Stomach (tissue), 9 donors: Measurements from ENCODE around the gene MPP3. TPM values are rescaled to one million over a fixed set of nuclear protein-coding genes. Genes with fewer than 3 reads are reported as not detected.
A peak's percentile ranks its signal among the peaks of the same experiment; 100 is the strongest.

Source experiments
- DNase-seq, 2 donors: peaks; one replicate each; pipeline versions ENCODE4 v3.0.0 to v3.0.0-alpha.2; 2013 to 2019
- H3K27ac ChIP-seq, 5 donors: fragments of 200-600 bp in 4 of 5; sonication (generic) in 4 of 5; one replicate each; pipeline ENCODE4 v1.5.1; 2013 to 2019; ENCODE audit warnings: mild to moderate bottlenecking in 1 of 5, moderate library complexity in 1 of 5
- H3K27me3 ChIP-seq, 3 donors: fragments of 200-600 bp; sonication (generic); one replicate each; pipeline ENCODE4 v1.5.1; 2017 to 2019; ENCODE audit warnings: mixed run types in 1 of 3
- H3K36me3 ChIP-seq, 4 donors: fragments of 200-600 bp; sonication (generic); 1 replicate in 3 of 4; 2 replicates in 1 of 4; pipeline ENCODE4 v1.5.1; 2016 to 2019
- H3K4me1 ChIP-seq, 4 donors: fragments of 200-600 bp; sonication (generic); one replicate each; pipeline ENCODE4 v1.5.1; 2016 to 2019
- H3K4me3 ChIP-seq, 4 donors: fragments of 200-600 bp; sonication (generic) in 3 of 4; one replicate each; pipeline ENCODE4 v1.5.1; 2016 to 2019; ENCODE audit warnings: mild to moderate bottlenecking in 1 of 4
- H3K9me3 ChIP-seq, 4 donors: fragments of 200-600 bp; sonication (generic); one replicate each; pipeline ENCODE4 v1.5.1; 2016 to 2019
- EP300 ChIP-seq: sonication (generic); formaldehyde crosslinking; IDR thresholded peaks from one replicate; pipeline ENCODE4 v1.6.1; 2017; ENCODE audit warnings: antibody characterized with exemption
- POLR2A ChIP-seq, 4 donors: fragments of 450-650 bp; IDR thresholded peaks; one replicate each; pipeline ENCODE4 v1.6.1; 2016; ENCODE audit warnings: antibody characterized with exemption in 4 of 4, control low read depth in 2 of 4, mild to moderate bottlenecking in 1 of 4, moderate library complexity in 1 of 4
- POLR2AphosphoS5 ChIP-seq, 3 donors: sonication (generic); formaldehyde crosslinking; IDR thresholded peaks; one replicate each; pipeline ENCODE4 v1.6.1; 2016; ENCODE audit warnings: antibody characterized with exemption in 3 of 3
- WGBS, 5 donors: extraction: QIAGEN DNeasy Blood & Tissue Kit in 3 of 5; methylation state at CpG; one replicate each; pipeline versions ENCODE4 v1.1.5 to v1.1.7; 2013 to 2018; 5-methylcytosine and 5-hydroxymethylcytosine counted together
- intact Hi-C: fragments of 100-400 bp; cut with DNase I; formaldehyde crosslinking; loops from one replicate; pipeline ENCODE4 v1.15.1; 2023; ENCODE audit warnings: low total_unique reads
- polyA plus RNA-seq, 3 donors: library from polyadenylated mRNA; stranded (reverse); fragments of 200-250 nt; gene quantifications; one replicate each; pipeline ENCODE4 v1.2.3, GENCODE V29; 2013
- total RNA-seq, 5 donors: library from RNA; depleted of rRNA; stranded (reverse); fragments of >200 nt; gene quantifications; one replicate each; pipeline versions ENCODE4 v1.1.0 to v1.2.3, GENCODE V29; 2014 to 2016
- TF ChIP-seq, protein P1 (sequence below), 7 experiments: fragments of 450-650 bp in 4 of 7; fragments of 200-600 bp in 3 of 7; sonication (generic) in 3 of 7; IDR thresholded peaks; one replicate each; pipeline ENCODE4 v1.5.1; 2016 to 2019; ENCODE audit warnings: antibody characterized with exemption in 7 of 7, control low read depth in 2 of 7, mild to moderate bottlenecking in 1 of 7
- donor health status: healthy with polysubstance abuse.
- donor health status: Bipolar disorder and iron deficiency.
- donor health status: healthy.

The MPP3 gene
- total and polyA plus RNA-seq, 8 donors = 0.31 to 22.8 (median 10.6) TPM

- Histone ChIP-seq H3K36me3 (no peaks in the 10 kb centered on the region), H3K27me3 (no peaks in the 10 kb centered on the region), H3K4me3 (no peak overlapping the region), H3K4me1 (peaks cover 6 to 10% (median 9%) of the 10 kb centered on the region in 4 donors), H3K9me3 (no peaks in the 10 kb centered on the region), H3K27ac (no peak overlapping the region)
- WGBS, 5 donors = 70 to 79% (median 71%) methylated on average over 5 of the region's 5 CpGs
- intact Hi-C loops = no loop called here
- DNase-seq = no peak
- TF ChIP-seq POLR2AphosphoS5 (IDR thresholded peaks at IDR 0.05) (no peak), EP300 (no peak), POLR2A (IDR thresholded peaks at IDR 0.05) (no peak)
- TF ChIP-seq, protein P1, sequence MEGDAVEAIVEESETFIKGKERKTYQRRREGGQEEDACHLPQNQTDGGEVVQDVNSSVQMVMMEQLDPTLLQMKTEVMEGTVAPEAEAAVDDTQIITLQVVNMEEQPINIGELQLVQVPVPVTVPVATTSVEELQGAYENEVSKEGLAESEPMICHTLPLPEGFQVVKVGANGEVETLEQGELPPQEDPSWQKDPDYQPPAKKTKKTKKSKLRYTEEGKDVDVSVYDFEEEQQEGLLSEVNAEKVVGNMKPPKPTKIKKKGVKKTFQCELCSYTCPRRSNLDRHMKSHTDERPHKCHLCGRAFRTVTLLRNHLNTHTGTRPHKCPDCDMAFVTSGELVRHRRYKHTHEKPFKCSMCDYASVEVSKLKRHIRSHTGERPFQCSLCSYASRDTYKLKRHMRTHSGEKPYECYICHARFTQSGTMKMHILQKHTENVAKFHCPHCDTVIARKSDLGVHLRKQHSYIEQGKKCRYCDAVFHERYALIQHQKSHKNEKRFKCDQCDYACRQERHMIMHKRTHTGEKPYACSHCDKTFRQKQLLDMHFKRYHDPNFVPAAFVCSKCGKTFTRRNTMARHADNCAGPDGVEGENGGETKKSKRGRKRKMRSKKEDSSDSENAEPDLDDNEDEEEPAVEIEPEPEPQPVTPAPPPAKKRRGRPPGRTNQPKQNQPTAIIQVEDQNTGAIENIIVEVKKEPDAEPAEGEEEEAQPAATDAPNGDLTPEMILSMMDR (IDR thresholded peaks at IDR 0.05) = no peak
These were observed 48.3 kb downstream of the MPP3 start for GRCh38 chr17:43784628-43785101.

- no peak overlapping the region for H3K27ac ChIP-seq
- peaks cover 12 to 16% (median 14%) of the 10 kb centered on the region in 4 donors for H3K4me1 ChIP-seq
- H3K9me3 ChIP-seq = no peaks in the 10 kb centered on the region
- H3K27me3 ChIP-seq = no peaks in the 10 kb centered on the region
- intact Hi-C loops = no loop called here
- WGBS, 5 donors = 72 to 84% (median 79%) methylated on average over 2 of the region's 2 CpGs
- no peaks in the 10 kb centered on the region for H3K36me3 ChIP-seq
- no peak overlapping the region for H3K4me3 ChIP-seq
- no peak for DNase-seq
- TF ChIP-seq EP300 = no peak
- TF ChIP-seq POLR2A (IDR thresholded peaks at IDR 0.05) = no peak
- TF ChIP-seq POLR2AphosphoS5 (IDR thresholded peaks at IDR 0.05) = no peak
- TF ChIP-seq, protein P1 (IDR thresholded peaks at IDR 0.05) = no peak
These were observed 48.9 kb downstream of the MPP3 start for GRCh38 chr17:43784068-43784467.

- no peak overlapping the region for H3K4me3 ChIP-seq
- WGBS, 5 donors = 83 to 90% (median 85%) methylated on average over 15 of the region's 15 CpGs
- no peak overlapping the region for H3K27ac ChIP-seq
- H3K9me3 ChIP-seq = no peaks in the 10 kb centered on the region
- intact Hi-C loops = no loop called here
- DNase-seq = no peak
- peaks cover 15 to 17% (median 15%) of the 10 kb centered on the region in 4 donors for H3K4me1 ChIP-seq
- H3K27me3 ChIP-seq = no peaks in the 10 kb centered on the region
- H3K36me3 ChIP-seq = no peaks in the 10 kb centered on the region
- TF ChIP-seq POLR2AphosphoS5 (IDR thresholded peaks at IDR 0.05) (no peak), POLR2A (IDR thresholded peaks at IDR 0.05) (no peak), EP300 (no peak)
- TF ChIP-seq, protein P1 (IDR thresholded peaks at IDR 0.05) = no peak
These were observed 49.8 kb downstream of the MPP3 start for GRCh38 chr17:43782913-43783680.

DNA sequence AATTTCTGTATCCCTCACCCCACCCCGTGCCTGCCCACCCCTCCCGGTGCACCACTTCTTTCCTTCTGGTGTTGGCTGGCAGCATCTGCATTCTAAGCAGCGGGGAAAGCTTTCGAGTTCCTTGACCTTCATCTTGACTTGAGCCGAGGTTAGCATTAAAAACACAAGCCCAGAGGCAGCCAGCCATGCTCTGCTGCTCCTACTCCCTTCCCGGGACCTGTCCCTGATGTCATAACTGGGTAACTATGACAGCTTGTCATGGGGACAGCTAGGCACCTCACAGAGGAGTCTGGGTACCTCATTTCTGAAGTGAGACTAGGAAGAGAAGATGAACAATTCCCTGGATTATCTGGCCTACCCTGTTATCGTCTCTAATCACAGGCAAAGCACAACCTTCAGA lies 52.8 kb downstream of the MPP3 start, which contains the start of gene CFAP97D1:
TSS of gene CFAP97D1 (plus strand) at position 301 of the 400 bp plus-strand sequence. CDS start at position 329, 28 bp downstream.
- WGBS, 5 donors = 19 to 41% (median 34%) methylated on average over 7 of the region's 7 CpGs
- H3K4me3 ChIP-seq = peak within 1 kb of the TSS; percentile 68 to 96 (median 82)
- intact Hi-C loops = no loop called here
- DNase-seq = no peak
- H3K4me1 ChIP-seq = peaks cover 36 to 45% (median 40%) of the 10 kb centered on the region in 4 donors
- H3K36me3 ChIP-seq = peaks cover 0 to 16% (median 8%) of the 10 kb centered on the region in 4 donors
- peak within 1 kb of the TSS in 4 of 5 donors; percentile 99 to 100 (median 99) for H3K27ac ChIP-seq
- H3K9me3 ChIP-seq = no peaks in the 10 kb centered on the region
- no peaks in the 10 kb centered on the region for H3K27me3 ChIP-seq
- no peak for TF ChIP-seq POLR2AphosphoS5 (IDR thresholded peaks at IDR 0.05)
- no peak for TF ChIP-seq EP300
- TF ChIP-seq, protein P1 (IDR thresholded peaks at IDR 0.05) = no peak
- no peak for TF ChIP-seq POLR2A (IDR thresholded peaks at IDR 0.05)
